GM19328 (cell line): ENCODE results near the gene IRF1.

ENCODE experiments used
- ATAC-seq: cut with Tn5 transposase; IDR thresholded peaks from one replicate; pipeline ENCODE4 v1.9.1; 2021; ENCODE audit warnings: mild to moderate bottlenecking, moderate library complexity; ENCODE audit not compliant: unreplicated experiment

IRF1 gene

GRCh38 chr5:132500931-132501628 is 10.5 kb upstream of the IRF1 start:
- no peak for ATAC-seq

GRCh38 chr5:132500244-132500930 is 9.8 kb upstream of the IRF1 start:
- no peak for ATAC-seq

GRCh38 chr5:132499440-132500243 is 9.1 kb upstream of the IRF1 start:
- no peak for ATAC-seq

- ATAC-seq = no peak
Observed at GRCh38 chr5:132498686-132499271, 8.2 kb upstream of the IRF1 start.

- no peak for ATAC-seq
Observed at GRCh38 chr5:132498152-132498551, 7.6 kb upstream of the IRF1 start.

DNA sequence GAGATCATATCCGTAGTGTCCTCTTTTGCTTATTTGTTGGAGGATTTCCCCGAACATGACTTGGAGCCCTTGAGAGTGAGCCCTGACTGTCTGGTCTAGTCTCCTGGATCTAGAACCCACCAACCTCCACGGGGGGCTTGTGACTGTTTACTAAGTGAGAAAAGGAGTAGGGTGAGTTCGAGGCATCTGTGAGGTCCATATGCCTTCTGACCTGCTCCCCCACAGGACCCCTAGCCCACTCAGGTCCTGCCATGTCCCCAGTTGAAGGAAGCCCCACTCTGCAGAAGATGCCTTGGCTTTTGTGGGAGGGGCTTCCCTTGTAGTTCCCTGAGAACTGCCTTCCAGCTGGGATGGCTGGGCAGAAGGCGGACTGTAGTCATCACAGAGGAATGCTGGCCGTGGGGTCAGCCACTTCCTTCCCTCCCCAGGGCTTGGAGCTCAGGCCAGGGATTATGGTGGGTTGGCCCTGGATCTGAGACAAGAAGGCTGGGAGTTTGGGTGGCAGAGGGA is 7.0 kb upstream of the IRF1 start:
- ATAC-seq = no peak

- peak; percentile 39 for ATAC-seq
Observed at GRCh38 chr5:132496631-132497487, 6.3 kb upstream of the IRF1 start.

GRCh38 chr5:132496191-132496630 is 5.6 kb upstream of the IRF1 start:
- peak; percentile 36 for ATAC-seq

DNA sequence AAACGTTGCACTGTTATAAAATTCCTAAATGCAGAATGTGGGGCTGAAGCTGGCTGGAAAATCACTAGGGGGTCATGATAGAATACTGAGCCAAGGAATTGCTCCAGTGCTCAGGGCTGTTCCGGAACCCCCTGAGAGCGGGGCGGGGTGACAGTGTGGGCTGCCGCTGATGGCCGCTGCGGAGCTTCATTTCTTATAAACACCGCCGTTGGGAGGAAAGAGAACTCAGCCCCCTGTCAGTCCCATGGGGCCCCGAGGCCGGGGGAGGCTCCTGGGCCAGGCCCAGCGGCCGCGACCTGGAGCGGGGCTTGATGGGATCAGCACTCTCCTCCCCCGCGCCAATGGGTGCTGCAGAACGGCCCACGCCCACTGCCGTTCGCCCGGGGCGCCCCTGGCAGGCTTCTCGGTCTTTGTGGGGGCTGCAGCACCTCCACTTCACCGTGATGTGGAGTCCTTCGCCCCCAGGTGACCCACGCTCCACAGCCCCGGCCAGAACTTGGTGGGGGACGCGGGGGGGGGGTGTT is 5.2 kb upstream of the IRF1 start:
- ATAC-seq = peak; percentile 29

DNA sequence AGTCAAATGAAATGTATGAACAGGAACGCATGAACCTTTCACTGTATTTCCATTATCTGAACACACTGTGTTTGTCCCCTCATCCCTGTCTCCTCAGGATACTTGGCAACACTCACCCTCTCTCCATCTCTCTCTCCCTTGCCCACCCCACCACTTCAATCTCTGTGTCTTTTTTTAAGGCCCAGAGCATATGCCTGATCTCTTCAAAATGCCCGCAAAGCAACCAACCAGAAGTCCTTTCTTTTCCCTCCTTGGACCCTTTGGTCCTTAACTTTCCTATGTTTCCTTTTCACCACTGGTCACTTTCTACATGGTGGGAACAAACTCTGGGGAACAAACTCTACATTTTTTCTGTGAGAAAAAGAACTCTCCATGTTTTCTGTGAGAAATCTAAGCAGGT is 3.2 kb upstream of the IRF1 start:
- no peak for ATAC-seq

DNA sequence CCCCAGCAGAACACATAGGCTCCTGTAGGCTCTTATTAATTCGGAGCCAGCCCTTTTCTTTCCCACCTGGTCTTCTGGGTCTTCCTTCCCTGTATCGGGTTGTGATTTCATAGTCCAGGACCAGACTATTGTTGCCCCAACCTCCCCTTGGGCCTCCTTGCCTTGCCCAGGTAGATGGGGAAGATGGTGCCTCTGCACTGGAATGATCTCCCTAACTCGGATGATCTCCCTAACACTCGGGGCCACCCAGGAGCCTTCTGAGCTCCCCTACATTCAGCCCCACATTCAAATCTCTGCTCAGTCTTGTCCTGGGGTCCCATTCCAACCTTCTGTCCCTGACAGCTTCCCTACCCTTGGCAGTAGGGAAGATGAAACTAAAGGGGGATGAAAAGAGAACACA is 2.7 kb upstream of the IRF1 start:
- ATAC-seq = no peak

GRCh38 chr5:132492386-132493125 is 2.0 kb upstream of the IRF1 start:
- no peak for ATAC-seq

- no peak for ATAC-seq
Observed at GRCh38 chr5:132491368-132492364, 1.1 kb upstream of the IRF1 start.

DNA sequence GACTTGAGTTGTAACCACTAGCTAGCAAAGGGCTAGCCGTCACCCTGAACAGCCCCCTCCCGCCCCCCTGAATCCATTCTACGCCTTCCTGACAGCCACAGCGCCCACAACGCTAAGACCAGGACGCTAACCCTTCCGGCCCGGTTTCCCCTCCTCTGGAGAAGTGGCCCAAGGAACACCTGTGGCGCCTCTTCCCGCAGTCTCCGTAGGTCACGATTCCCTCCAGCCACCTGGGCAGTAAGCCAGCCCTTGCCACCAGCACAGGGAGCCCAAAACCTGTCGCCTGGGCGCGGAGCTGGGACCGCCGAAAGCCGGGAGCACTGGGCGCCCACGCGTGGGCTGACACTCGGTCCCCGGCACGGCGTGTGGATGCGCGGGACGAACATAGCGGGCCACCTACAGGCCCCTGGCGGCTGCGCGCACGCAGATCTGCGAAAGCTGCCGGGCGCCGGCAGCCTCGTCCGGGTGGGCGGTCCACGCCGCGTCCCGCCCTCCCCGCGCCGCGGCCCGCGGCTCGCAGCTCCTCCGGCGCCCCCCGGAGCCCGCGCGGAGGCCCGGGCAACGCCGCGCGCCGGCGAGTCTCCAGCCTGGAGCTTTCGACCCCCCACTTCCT is 596 bp downstream of the IRF1 start:
- ATAC-seq = peak; percentile 27

DNA sequence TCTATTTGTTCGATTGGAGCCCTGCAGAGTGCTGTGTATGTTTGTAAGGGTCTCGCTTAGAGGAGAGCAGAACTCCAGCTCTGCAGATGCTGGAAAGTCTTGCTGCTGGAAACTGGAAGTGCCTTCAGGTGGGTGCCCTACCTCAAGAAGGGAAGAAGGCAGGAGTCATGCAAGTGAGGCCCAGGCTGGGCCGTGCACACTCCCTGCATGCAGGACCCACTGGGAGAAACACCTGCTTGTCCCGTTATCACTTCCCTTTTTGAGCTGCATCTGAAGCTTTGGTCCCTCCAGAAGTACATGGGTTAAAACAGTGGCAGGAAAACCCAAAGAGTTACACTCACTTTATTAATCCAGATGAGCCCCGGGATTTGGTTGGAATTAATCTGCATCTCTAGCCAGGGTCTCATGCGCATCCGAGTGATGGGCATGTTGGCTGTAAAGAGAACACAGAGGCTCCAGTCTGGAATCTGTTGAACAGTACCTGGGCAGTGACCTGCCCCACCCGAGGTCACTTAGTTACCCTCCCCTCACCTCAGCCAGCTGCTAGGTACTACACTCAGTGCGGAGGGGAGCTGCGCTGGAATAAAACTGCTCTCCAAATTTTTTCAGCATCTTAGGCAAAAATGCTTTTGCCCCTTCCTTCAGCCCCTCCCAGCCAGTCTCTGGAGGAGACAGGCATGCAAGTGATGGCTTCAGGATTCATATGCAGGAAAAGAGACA is 1.4 kb downstream of the IRF1 start:
- ATAC-seq = no peak

- no peak for ATAC-seq
Observed at GRCh38 chr5:132488590-132488989, 2.0 kb downstream of the IRF1 start.
